HG02759 (cell line): ENCODE results near the gene NCAPD2.
A peak's percentile ranks its signal among the peaks of the same experiment; 100 is the strongest.

Experiments
- ATAC-seq: cut with Tn5 transposase; IDR thresholded peaks from one replicate; pipeline ENCODE4 v1.9.1; 2021; ENCODE audit warnings: mild to moderate bottlenecking, moderate library complexity; ENCODE audit not compliant: unreplicated experiment

NCAPD2 gene, protein sequence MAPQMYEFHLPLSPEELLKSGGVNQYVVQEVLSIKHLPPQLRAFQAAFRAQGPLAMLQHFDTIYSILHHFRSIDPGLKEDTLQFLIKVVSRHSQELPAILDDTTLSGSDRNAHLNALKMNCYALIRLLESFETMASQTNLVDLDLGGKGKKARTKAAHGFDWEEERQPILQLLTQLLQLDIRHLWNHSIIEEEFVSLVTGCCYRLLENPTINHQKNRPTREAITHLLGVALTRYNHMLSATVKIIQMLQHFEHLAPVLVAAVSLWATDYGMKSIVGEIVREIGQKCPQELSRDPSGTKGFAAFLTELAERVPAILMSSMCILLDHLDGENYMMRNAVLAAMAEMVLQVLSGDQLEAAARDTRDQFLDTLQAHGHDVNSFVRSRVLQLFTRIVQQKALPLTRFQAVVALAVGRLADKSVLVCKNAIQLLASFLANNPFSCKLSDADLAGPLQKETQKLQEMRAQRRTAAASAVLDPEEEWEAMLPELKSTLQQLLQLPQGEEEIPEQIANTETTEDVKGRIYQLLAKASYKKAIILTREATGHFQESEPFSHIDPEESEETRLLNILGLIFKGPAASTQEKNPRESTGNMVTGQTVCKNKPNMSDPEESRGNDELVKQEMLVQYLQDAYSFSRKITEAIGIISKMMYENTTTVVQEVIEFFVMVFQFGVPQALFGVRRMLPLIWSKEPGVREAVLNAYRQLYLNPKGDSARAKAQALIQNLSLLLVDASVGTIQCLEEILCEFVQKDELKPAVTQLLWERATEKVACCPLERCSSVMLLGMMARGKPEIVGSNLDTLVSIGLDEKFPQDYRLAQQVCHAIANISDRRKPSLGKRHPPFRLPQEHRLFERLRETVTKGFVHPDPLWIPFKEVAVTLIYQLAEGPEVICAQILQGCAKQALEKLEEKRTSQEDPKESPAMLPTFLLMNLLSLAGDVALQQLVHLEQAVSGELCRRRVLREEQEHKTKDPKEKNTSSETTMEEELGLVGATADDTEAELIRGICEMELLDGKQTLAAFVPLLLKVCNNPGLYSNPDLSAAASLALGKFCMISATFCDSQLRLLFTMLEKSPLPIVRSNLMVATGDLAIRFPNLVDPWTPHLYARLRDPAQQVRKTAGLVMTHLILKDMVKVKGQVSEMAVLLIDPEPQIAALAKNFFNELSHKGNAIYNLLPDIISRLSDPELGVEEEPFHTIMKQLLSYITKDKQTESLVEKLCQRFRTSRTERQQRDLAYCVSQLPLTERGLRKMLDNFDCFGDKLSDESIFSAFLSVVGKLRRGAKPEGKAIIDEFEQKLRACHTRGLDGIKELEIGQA (N-terminal part only)

DNA sequence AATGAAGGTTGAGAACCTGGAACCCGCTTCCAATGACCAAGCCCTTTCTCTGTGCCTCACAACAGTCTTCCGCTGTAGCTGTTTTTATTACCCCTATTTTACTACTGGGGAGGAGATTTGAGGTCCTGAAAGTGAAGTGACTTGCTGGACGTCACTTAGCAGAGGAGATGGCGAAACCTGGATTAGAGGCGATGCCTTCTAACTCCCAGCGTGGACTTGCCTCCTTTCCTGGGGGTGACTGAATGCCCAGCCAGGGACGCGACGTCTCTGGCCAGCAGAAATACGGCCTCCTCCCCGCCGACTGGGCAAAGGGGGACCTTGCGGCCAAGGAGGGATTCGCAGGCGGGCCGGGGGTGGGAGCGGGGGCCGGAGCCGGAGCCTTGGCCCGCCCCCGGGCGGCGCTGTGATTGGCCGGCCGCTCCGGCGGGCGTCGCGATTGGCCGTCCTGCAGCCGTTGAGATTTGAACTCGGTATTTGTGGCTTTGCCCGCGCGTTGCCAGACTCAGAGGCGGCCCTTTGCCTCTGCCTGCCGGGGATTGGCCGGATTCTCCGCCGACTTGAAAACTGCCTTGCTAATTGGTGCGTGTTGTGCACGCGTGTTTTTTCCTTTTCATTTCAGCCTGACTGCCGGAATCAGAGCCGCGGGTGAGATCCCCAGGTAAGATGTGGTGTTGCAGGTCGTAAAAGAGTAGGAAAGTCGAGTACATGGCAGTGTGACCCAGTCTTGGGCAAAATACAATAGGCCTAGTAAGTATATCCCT lies at the start of gene NCAPD2:
TSS of gene NCAPD2 (plus strand) at position 606 of the 761 bp plus-strand sequence. CDS start 997 bp downstream, outside the sequence.
- ATAC-seq, result peak; percentile 90

DNA sequence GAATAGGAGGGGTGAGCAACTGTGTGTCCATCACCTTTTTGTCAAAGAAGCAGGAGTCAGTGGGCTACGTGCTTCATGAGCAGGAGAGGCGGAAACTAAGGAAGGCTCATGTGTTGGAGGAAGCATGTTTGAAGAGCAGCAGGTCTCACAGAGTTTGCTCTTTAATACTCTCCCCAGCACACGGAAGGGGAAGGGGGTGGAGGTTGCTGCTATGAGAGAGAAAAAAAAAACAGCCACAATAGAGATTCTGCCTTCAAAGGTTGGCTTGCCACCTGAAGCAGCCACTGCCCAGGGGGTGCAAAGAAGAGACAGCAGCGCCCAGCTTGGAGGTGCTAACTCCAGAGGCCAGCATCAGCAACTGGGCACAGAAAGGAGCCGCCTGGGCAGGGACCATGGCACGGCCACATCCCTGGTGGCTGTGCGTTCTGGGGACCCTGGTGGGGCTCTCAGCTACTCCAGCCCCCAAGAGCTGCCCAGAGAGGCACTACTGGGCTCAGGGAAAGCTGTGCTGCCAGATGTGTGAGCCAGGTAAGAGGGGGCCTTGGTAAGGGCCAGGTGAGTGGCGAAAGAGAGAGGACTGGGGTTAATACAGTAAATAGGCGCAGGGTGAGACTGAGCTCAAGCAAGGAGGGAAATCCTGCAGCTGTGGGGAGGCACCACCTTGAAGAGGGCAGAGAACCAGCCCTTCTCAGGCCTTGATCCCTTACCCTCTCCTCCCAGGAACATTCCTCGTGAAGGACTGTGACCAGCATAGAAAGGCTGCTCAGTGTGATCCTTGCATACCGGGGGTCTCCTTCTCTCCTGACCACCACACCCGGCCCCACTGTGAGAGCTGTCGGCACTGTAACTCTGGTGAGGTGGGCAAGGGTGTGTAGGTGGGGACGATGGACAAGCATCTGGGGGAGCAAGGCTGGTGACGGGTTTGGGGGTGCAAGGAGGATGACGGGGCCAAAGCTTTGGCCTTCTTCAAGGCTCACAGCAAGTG lies 48.9 kb upstream of the NCAPD2 start, which contains the start of gene CD27:
TSS of gene CD27 (plus strand) at position 252 of the 985 bp plus-strand sequence. CDS start at position 393, 141 bp downstream.
- ATAC-seq, result no peak

DNA sequence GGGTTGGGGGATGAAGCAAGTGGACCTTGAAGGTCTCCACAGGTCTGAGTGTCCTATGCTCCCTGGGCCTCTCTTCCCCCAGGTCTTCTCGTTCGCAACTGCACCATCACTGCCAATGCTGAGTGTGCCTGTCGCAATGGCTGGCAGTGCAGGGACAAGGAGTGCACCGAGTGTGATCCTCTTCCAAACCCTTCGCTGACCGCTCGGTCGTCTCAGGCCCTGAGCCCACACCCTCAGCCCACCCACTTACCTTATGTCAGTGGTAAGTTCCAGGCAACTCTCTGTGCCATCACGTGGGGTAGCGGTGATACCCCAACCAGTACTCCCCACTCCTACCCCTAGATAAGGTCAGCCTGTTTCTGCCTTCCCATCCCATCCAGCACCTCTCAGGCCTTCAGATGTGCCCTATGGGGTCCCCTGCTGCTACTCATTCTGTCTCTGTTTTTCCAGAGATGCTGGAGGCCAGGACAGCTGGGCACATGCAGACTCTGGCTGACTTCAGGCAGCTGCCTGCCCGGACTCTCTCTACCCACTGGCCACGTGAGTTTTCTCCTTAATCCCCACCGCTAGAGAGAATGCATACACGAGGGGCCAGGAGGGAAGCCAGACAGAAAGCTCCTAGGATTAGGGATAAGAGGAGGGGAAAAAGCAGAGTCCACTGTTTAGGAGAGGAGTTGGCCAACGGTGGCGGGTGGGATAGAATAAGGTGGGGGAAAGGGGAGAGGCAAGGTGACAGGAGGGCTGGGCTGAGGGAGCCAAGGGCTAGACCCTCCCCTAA lies 43.6 kb upstream of the NCAPD2 start:
- no peak for ATAC-seq

DNA sequence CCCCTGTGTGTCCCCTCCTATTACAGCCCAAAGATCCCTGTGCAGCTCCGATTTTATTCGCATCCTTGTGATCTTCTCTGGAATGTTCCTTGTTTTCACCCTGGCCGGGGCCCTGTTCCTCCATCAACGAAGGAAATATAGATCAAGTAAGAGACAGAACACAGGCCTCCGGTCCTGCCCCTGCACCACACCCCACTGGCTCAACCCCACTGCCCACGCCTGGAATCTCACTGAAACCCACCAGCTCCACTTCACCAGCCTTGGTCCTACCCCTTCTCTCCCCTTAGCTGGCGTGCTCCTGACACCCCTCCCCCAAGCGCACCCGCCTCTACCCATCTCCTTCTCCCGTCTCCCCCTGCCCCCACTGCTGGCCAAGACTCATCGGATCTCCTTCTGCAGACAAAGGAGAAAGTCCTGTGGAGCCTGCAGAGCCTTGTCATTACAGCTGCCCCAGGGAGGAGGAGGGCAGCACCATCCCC lies 43.0 kb upstream of the NCAPD2 start:
- no peak for ATAC-seq

DNA sequence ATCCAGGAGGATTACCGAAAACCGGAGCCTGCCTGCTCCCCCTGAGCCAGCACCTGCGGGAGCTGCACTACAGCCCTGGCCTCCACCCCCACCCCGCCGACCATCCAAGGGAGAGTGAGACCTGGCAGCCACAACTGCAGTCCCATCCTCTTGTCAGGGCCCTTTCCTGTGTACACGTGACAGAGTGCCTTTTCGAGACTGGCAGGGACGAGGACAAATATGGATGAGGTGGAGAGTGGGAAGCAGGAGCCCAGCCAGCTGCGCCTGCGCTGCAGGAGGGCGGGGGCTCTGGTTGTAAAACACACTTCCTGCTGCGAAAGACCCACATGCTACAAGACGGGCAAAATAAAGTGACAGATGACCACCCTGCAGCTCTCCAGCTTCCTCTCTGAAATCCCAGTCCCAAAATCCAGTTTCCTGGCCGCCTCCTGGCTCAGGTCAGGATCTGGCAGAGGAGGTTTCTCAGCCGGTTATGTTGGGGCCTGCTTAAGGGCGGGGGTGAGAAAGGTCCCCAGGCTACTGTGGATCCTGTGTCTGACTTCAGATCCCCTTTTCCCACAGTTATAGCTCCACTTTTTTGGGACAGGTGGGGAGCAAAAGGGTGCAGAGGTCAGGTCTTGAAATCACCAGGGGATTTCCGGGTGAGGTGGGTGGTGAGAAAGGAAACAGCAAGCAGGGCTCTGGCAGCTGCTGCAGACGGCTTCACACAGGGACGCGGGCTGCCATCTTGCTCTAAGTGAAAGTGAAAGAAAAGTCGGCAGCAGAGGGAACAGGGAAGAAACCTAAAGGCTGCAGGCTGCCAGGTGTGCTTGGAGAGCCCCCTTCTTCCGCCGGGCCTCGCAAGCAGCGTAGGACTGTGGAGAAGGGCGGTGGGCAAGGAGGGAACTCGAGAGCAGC lies 42.3 kb upstream of the NCAPD2 start, which contains the start of gene TAPBPL:
TSS of gene TAPBPL (plus strand) at position 695 of the 897 bp plus-strand sequence. CDS start 207 bp downstream, outside the sequence.
- peak; percentile 67 for ATAC-seq

DNA sequence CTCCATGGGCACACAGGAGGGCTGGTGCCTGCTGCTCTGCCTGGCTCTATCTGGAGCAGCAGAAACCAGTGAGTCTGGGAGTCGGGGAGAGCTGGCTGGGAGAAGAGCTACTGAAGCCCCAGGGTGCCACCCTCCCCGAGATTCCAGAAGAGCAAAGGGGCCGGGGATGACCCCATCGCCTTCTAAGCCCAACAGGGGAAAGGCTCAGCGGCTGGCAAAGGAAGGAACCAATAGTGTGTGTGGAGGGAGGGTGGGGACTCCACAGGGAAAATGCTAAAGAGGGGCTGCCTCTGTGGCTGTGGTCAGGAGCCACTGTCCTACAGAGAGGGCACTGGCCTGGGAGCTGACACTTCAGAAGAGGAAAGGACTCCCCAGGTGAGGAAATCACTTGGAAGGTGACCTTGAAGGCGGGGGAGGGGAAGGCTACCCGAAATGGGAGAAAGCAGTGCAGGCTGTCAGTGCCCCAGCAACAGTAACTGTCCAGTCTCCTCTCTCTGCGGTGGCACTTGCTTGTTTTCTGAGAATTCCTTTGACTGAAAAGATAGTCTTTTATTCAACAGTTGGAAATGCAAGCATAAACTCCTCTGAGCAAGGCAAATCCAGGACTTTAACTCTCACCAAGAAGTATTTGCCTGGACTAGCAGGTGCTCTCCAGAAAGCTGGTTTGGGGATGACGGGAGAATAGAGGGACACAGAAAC lies 41.5 kb upstream of the NCAPD2 start:
- ATAC-seq, result peak; percentile 16

GRCh38 chr12:6452944-6453630 lies 40.8 kb upstream of the NCAPD2 start:
- ATAC-seq, result no peak

DNA sequence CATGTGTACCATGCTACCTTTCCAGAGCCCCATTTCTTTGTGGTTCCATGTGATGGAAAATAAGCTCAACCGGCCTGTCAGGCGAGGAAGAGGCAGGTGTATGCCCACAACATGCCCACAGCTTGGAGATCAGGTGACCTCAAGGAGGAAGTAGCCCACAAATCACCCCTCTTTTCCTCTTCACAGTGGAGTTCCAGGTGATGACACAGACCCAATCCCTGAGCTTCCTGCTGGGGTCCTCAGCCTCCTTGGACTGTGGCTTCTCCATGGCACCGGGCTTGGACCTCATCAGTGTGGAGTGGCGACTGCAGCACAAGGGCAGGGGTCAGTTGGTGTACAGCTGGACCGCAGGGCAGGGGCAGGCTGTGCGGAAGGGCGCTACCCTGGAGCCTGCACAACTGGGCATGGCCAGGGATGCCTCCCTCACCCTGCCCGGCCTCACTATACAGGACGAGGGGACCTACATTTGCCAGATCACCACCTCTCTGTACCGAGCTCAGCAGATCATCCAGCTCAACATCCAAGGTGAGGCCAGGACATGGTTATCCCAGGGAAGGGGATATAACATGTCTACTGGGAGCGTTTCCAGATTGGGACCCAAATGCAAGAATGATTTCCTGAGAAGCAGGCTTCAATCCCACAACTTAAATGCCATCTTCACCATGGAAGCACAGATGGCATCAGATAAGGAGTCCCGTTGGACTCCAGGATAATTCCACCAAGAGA lies 36.5 kb upstream of the NCAPD2 start:
- no peak for ATAC-seq

DNA sequence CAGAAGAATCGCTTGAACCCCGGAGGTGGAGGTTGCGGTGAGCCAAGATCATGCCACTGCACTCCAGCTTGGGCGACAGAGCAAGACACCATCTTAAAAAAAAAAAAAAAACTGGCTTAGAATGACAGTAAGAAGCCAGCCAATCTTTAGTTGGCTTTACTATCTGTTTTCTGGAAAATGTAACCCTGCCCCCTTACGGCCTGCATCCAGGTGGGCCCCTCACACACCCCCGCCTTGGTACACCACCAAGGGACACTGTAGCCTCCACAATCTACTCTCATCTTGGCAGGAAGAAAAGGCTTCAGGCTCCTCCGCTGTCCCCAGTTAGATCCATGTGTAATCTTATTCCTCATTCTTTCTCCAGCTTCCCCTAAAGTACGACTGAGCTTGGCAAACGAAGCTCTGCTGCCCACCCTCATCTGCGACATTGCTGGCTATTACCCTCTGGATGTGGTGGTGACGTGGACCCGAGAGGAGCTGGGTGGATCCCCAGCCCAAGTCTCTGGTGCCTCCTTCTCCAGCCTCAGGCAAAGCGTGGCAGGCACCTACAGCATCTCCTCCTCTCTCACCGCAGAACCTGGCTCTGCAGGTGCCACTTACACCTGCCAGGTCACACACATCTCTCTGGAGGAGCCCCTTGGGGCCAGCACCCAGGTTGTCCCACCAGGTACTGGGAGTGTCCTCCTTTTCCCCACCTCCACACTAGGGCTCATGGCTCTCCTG lies 35.5 kb upstream of the NCAPD2 start:
- no peak for ATAC-seq

DNA sequence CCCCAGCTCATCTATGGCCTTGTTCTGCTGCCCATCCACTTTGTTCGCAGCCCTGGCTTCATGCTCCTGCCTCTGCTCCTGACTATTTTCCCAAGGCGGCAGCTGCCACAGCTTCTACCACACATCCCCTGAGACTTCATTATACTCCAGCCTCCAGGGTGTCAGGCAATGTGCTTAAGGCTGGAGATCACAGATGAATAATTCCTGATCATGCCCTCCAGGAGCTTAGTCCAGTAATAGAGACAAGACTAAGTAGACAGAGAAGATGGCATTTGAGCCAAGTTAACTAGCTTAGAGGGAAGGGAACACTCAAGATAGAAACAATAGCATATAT lies 34.9 kb upstream of the NCAPD2 start:
- no peak for ATAC-seq

DNA sequence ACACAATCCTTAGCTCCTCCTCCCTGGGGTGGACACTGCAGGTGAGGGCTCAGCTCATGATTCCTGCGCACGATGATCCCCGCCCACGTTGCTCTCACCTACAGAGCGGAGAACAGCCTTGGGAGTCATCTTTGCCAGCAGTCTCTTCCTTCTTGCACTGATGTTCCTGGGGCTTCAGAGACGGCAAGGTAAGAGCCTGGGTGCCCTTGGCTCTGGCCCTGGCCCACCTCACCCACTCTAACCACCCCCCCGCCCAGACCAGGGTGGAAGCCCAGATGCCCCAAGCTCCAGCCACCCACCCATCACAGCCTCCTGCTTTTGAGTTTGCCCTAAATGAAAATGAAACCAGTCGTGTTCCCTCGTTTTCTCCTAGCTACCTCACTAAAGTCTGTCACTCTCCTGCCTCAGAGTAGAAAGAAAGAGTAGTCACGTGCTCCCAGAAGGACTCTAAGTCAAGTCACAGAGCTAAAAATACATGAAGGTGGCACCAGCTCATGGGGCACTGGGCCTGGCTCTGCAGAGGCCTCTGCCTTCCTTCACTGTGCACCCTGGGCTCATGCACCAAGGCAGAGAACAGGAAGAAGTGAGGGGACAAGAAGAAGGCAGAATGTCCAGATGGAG lies 33.0 kb upstream of the NCAPD2 start:
- ATAC-seq, result no peak

- ATAC-seq, result peak; percentile 85
Measured at GRCh38 chr12:6461401-6462233, 32.3 kb upstream of the NCAPD2 start.
